A673 (cell line): Measurements from ENCODE around the gene TGM2.

Experiments used
- EZH2 ChIP-seq: fragments of 200-600 bp; sonication (generic); IDR thresholded peaks from 2 replicates; pipeline ENCODE4 v1.6.1; 2017; ENCODE audit warnings: borderline replicate concordance, low read depth, mild to moderate bottlenecking, mixed read lengths, antibody characterized with exemption, low read length; ENCODE audit not compliant: poor library complexity, severe bottlenecking
- TF ChIP-seq, protein P1 (sequence below): fragments of 300-800, 200-600 bp; sonication (generic); conservative IDR thresholded peaks from 2 replicates; pipeline ENCODE4 v1.5.1; 2017; ENCODE audit warnings: low read depth, mild to moderate bottlenecking, antibody characterized with exemption, low read length, moderate library complexity, mixed read lengths

DNA sequence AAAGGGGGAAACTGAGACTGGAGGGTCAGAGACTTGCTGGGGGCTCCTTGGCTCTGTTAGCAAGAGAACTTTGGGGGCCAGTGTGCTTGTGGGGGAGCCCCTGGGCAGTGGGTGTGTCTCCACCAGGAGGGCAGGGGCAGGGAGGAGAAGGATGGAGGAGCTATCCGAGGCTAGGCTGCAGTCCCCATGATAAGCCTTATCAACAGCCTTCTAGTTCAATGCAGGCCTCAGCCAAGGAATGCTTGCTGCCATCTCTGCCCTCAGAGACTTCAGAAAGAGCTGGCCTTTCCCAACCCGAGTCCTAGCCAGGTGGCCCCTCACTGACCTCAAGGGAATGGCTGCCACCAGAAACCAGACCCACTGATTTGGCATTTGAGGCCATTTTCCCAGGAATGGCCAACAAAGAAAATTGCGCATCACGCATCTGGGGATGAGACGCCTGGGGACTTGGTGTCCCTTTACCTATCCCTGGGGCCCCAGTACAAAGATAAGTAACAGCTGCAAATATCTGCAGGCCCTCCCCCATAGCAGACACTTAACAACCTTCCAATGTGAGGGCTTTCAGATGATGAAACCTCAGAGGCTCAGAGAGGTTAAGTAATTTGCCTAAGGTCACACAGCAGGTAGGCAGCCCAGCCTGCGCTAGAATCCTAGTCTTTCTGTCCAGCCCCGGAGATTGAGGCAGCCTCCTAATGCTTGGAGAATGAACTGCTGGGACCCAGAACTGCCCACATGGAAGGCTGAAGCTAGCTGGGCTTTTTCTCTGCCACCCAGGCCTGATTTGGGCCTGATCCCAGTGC is 4.9 kb downstream of the TGM2 start:
- no peak for TF ChIP-seq EZH2
- TF ChIP-seq, protein P1, sequence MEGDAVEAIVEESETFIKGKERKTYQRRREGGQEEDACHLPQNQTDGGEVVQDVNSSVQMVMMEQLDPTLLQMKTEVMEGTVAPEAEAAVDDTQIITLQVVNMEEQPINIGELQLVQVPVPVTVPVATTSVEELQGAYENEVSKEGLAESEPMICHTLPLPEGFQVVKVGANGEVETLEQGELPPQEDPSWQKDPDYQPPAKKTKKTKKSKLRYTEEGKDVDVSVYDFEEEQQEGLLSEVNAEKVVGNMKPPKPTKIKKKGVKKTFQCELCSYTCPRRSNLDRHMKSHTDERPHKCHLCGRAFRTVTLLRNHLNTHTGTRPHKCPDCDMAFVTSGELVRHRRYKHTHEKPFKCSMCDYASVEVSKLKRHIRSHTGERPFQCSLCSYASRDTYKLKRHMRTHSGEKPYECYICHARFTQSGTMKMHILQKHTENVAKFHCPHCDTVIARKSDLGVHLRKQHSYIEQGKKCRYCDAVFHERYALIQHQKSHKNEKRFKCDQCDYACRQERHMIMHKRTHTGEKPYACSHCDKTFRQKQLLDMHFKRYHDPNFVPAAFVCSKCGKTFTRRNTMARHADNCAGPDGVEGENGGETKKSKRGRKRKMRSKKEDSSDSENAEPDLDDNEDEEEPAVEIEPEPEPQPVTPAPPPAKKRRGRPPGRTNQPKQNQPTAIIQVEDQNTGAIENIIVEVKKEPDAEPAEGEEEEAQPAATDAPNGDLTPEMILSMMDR: no peak
